Fibroblast of lung (primary cell): Measurements from ENCODE around the gene NCOR2.

Experiments
- EZH2 ChIP-seq: IDR thresholded peaks from 2 replicates; pipeline ENCODE4 v1.5.1; 2012; ENCODE audit warnings: low read length, control low read depth, mild to moderate bottlenecking; ENCODE audit errors: missing control alignments
- TF ChIP-seq, protein P1 (sequence below), 2 donors: IDR thresholded peaks in 1 of 2; conservative IDR thresholded peaks in 1 of 2; 1 replicate in 1 of 2; 2 replicates in 1 of 2; pipeline ENCODE4 v1.5.1; 2011 to 2012; ENCODE audit warnings: low read length in 2 of 2, control low read depth in 1 of 2, inconsistent platforms in 1 of 2, low read depth in 1 of 2, mild to moderate bottlenecking in 1 of 2

DNA sequence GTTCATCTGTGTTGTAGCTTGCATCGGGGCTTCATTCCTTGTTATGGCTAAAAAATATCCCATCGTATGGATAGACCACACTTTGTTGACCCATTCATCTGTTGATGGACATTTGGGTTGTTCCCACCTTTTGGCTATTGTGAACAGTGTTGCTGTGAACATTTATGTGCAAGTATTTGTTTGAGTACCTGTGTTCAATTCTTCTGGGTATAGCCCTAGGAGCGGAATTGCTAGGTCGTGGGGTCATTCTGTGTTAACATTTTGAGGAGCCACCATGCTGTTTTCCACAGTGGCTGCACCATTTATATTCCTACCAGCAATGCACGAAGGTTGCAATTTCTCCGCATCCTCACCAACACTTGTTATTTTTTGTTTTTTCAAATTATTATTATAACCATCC, 23.0 kb upstream of the NCOR2 start:
- TF ChIP-seq, protein P1, sequence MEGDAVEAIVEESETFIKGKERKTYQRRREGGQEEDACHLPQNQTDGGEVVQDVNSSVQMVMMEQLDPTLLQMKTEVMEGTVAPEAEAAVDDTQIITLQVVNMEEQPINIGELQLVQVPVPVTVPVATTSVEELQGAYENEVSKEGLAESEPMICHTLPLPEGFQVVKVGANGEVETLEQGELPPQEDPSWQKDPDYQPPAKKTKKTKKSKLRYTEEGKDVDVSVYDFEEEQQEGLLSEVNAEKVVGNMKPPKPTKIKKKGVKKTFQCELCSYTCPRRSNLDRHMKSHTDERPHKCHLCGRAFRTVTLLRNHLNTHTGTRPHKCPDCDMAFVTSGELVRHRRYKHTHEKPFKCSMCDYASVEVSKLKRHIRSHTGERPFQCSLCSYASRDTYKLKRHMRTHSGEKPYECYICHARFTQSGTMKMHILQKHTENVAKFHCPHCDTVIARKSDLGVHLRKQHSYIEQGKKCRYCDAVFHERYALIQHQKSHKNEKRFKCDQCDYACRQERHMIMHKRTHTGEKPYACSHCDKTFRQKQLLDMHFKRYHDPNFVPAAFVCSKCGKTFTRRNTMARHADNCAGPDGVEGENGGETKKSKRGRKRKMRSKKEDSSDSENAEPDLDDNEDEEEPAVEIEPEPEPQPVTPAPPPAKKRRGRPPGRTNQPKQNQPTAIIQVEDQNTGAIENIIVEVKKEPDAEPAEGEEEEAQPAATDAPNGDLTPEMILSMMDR (conservative IDR thresholded peaks at IDR 0.05 in 1 of 2, IDR thresholded peaks at IDR 0.05 in 1 of 2; ENCODE audit: low read depth in 1 of 2, low read length in 2 of 2): no peak
- no peak for TF ChIP-seq EZH2
